GM23248 (cell line): ENCODE results near the gene SACM1L. TPM values are rescaled to one million over a fixed set of nuclear protein-coding genes. Genes with fewer than 3 reads are reported as not detected.

ENCODE experiments used
- DNase-seq: peaks from one replicate; pipeline ENCODE4 v3.0.0-alpha.2; 2015
- H2AFZ ChIP-seq: fragments of 200-600 bp; sonication (generic); 2 replicates; pipeline ENCODE4 v1.6.1; 2016; ENCODE audit warnings: antibody characterized with exemption
- H3F3A ChIP-seq: fragments of 200-600 bp; sonication (generic); 2 replicates; pipeline ENCODE4 v1.6.1; 2016; ENCODE audit warnings: mild to moderate bottlenecking, antibody characterized with exemption, mixed run types; ENCODE audit not compliant: insufficient read depth
- H3K27ac ChIP-seq: fragments of 200-600 bp; sonication (generic); 2 replicates; pipeline ENCODE4 v1.5.1; 2016; ENCODE audit warnings: mild to moderate bottlenecking
- H3K27me3 ChIP-seq: fragments of 200-600 bp; sonication (generic); replicated peaks from 2 replicates; pipeline ENCODE4 v1.6.1; 2016; ENCODE audit warnings: mild to moderate bottlenecking; ENCODE audit not compliant: insufficient read depth
- H3K36me3 ChIP-seq: fragments of 200-600 bp; sonication (generic); 2 replicates; pipeline ENCODE4 v1.6.1; 2016; ENCODE audit warnings: low read depth, mild to moderate bottlenecking
- H3K4me1 ChIP-seq: fragments of 200-600 bp; sonication (generic); 2 replicates; pipeline ENCODE4 v1.6.1; 2016; ENCODE audit warnings: mild to moderate bottlenecking; ENCODE audit not compliant: insufficient read depth
- H3K4me2 ChIP-seq: fragments of 200-600 bp; sonication (generic); one replicate; pipeline ENCODE4 v1.6.1; 2016; ENCODE audit warnings: mild to moderate bottlenecking; ENCODE audit not compliant: unreplicated experiment
- H3K4me3 ChIP-seq: fragments of 200-600 bp; sonication (generic); 2 replicates; pipeline ENCODE4 v1.5.1; 2016; ENCODE audit warnings: mild to moderate bottlenecking
- H3K79me2 ChIP-seq: fragments of 200-600 bp; sonication (generic); 2 replicates; pipeline ENCODE4 v1.6.1; 2016; ENCODE audit warnings: mild to moderate bottlenecking; ENCODE audit not compliant: insufficient read depth
- H3K9ac ChIP-seq: fragments of 200-600 bp; sonication (generic); 2 replicates; pipeline ENCODE4 v1.6.1; 2016; ENCODE audit warnings: mild to moderate bottlenecking
- H3K9me2 ChIP-seq: fragments of 200-600 bp; sonication (generic); 2 replicates; pipeline ENCODE4 v1.6.1; 2016; ENCODE audit warnings: mixed run types, mild to moderate bottlenecking, moderate library complexity; ENCODE audit not compliant: insufficient read depth
- H3K9me3 ChIP-seq: fragments of 200-600 bp; sonication (generic); one replicate; pipeline ENCODE4 v1.6.1; 2017; ENCODE audit warnings: low read depth
- H4K20me1 ChIP-seq: fragments of 200-600 bp; sonication (generic); 2 replicates; pipeline ENCODE4 v1.6.0; 2016; ENCODE audit not compliant: insufficient read depth
- EZH2 ChIP-seq: fragments of 200-600 bp; sonication (generic); IDR thresholded peaks from 2 replicates; pipeline ENCODE4 v1.6.1; 2018; ENCODE audit warnings: antibody characterized with exemption, mild to moderate bottlenecking; ENCODE audit not compliant: insufficient read depth, poor library complexity, severe bottlenecking
- EZH2phosphoT487 ChIP-seq: fragments of 200-600 bp; sonication (generic); IDR thresholded peaks from 2 replicates; pipeline ENCODE4 v1.6.1; 2018; ENCODE audit warnings: antibody characterized with exemption, moderate library complexity, mild to moderate bottlenecking, low read depth; ENCODE audit not compliant: insufficient read depth
- WGBS, 2 experiments: methylation state at CpG; one replicate each; pipeline ENCODE4 v1.1.6; 2015 to 2017; ENCODE audit warnings: low lambda C conversion rate in 2 of 2, low coverage in 1 of 2; ENCODE audit errors: missing lambda C conversion rate in 2 of 2; 5-methylcytosine and 5-hydroxymethylcytosine counted together
- in situ Hi-C: fragments of 300-500 bp; cut with MboI; formaldehyde crosslinking; loops from 2 replicates; pipeline ENCODE4 v1.15.0; 2020
- polyA plus RNA-seq: library from polyadenylated mRNA; unstranded; fragments of >200 nt; fragmentation: Nextera tagmentation; extraction: Ambion mirVana; gene quantifications from 2 replicates; pipeline ENCODE4 v1.2.1, GENCODE V29; 2016
- total RNA-seq: library from RNA; depleted of rRNA; stranded (reverse); fragments of >200 nt; shearing (Covaris generic); gene quantifications from 2 replicates; pipeline ENCODE4 v1.2.3, GENCODE V29; 2014

The SACM1L gene
- total and polyA plus RNA-seq, 2 experiments from 2014 or later, result 33.6 to 33.9 TPM

- no peaks in the 10 kb centered on the region for H3F3A ChIP-seq
- H3K9ac ChIP-seq, result no peak overlapping the region
- H3K36me3 ChIP-seq, result no peaks in the 10 kb centered on the region
- H3K27me3 ChIP-seq, result peaks cover 33% of the 10 kb centered on the region
- H3K4me2 ChIP-seq, result no peak overlapping the region
- no peak for TF ChIP-seq EZH2phosphoT487
- no peak for TF ChIP-seq EZH2
- no peak overlapping the region for H2AFZ ChIP-seq
- H3K9me2 ChIP-seq, result no peaks in the 10 kb centered on the region
- H3K27ac ChIP-seq, result no peak overlapping the region
- no peaks in the 10 kb centered on the region for H3K9me3 ChIP-seq
- 60 to 68% methylated on average over 13 to 17 of the region's 17 CpGs for WGBS, 2 experiments
- H3K4me1 ChIP-seq, result no peaks in the 10 kb centered on the region
- no peaks in the 10 kb centered on the region for H4K20me1 ChIP-seq
- no peak overlapping the region for H3K4me3 ChIP-seq
- no peaks in the 10 kb centered on the region for H3K79me2 ChIP-seq
- DNase-seq, result no peak
- in situ Hi-C loops, result no loop called here
Observed at GRCh38 chr3:45775571-45776300, 86.5 kb downstream of the SACM1L start.

GRCh38 chr3:45776301-45776595 lies 87.1 kb downstream of the SACM1L start:
- TF ChIP-seq EZH2phosphoT487 (no peak), EZH2 (no peak)
- 47 to 54% methylated on average over 3 of the region's 3 CpGs for WGBS, 2 experiments
- H3K36me3 ChIP-seq, result no peaks in the 10 kb centered on the region
- no peak overlapping the region for H2AFZ ChIP-seq
- in situ Hi-C loops, result no loop called here
- no peak overlapping the region for H3K4me3 ChIP-seq
- H4K20me1 ChIP-seq, result no peaks in the 10 kb centered on the region
- H3K79me2 ChIP-seq, result no peaks in the 10 kb centered on the region
- H3K27ac ChIP-seq, result no peak overlapping the region
- H3K9me2 ChIP-seq, result no peaks in the 10 kb centered on the region
- no peaks in the 10 kb centered on the region for H3K9me3 ChIP-seq
- H3K27me3 ChIP-seq, result peaks cover 33% of the 10 kb centered on the region
- no peaks in the 10 kb centered on the region for H3F3A ChIP-seq
- H3K4me1 ChIP-seq, result no peaks in the 10 kb centered on the region
- DNase-seq, result no peak
- H3K4me2 ChIP-seq, result no peak overlapping the region
- H3K9ac ChIP-seq, result no peak overlapping the region

- Histone ChIP-seq H3K4me2 (no peak overlapping the region), H3K4me3 (no peak overlapping the region), H3K36me3 (no peaks in the 10 kb centered on the region), H3K27ac (no peak overlapping the region), H3K9me2 (no peaks in the 10 kb centered on the region), H4K20me1 (no peaks in the 10 kb centered on the region), H3K79me2 (no peaks in the 10 kb centered on the region), H3K27me3 (peaks cover 33% of the 10 kb centered on the region), H3K9me3 (no peaks in the 10 kb centered on the region), H3K4me1 (no peaks in the 10 kb centered on the region), H3K9ac (no peak overlapping the region), H3F3A (no peaks in the 10 kb centered on the region), H2AFZ (no peak overlapping the region)
- in situ Hi-C loops, result no loop called here
- TF ChIP-seq EZH2phosphoT487, result no peak
- TF ChIP-seq EZH2, result no peak
- no peak for DNase-seq
- WGBS, 2 experiments, result 65 to 69% methylated on average over 8 of the region's 8 CpGs
Observed at GRCh38 chr3:45776611-45777010, 87.4 kb downstream of the SACM1L start.

- no peak overlapping the region for H3K9ac ChIP-seq
- H3K4me1 ChIP-seq, result no peaks in the 10 kb centered on the region
- in situ Hi-C loops, result no loop called here
- no peaks in the 10 kb centered on the region for H3K9me2 ChIP-seq
- no peak overlapping the region for H3K4me2 ChIP-seq
- WGBS, 2 experiments, result 59 to 60% methylated on average over 8 of the region's 8 CpGs
- H3K27ac ChIP-seq, result no peak overlapping the region
- H3F3A ChIP-seq, result no peaks in the 10 kb centered on the region
- TF ChIP-seq EZH2phosphoT487 (no peak), EZH2 (no peak)
- no peak for DNase-seq
- H3K79me2 ChIP-seq, result no peaks in the 10 kb centered on the region
- no peak overlapping the region for H2AFZ ChIP-seq
- H3K36me3 ChIP-seq, result no peaks in the 10 kb centered on the region
- no peak overlapping the region for H3K4me3 ChIP-seq
- no peaks in the 10 kb centered on the region for H3K9me3 ChIP-seq
- no peaks in the 10 kb centered on the region for H4K20me1 ChIP-seq
- peaks cover 33% of the 10 kb centered on the region for H3K27me3 ChIP-seq
Observed at GRCh38 chr3:45777111-45777745, 88.0 kb downstream of the SACM1L start.
